WI38 (cell line): ENCODE data around the gene SRD5A1.

Source experiments
- H3K4me3 ChIP-seq: 2 replicates; pipeline ENCODE4 v1.5.1; 2011; ENCODE audit warnings: low read depth, mild to moderate bottlenecking, control low read depth, low read length
- TF ChIP-seq, protein P1 (sequence below): IDR thresholded peaks from 2 replicates; pipeline ENCODE4 v1.5.1; 2012; ENCODE audit warnings: low read depth, mild to moderate bottlenecking, control low read depth, low read length

The SRD5A1 gene

DNA sequence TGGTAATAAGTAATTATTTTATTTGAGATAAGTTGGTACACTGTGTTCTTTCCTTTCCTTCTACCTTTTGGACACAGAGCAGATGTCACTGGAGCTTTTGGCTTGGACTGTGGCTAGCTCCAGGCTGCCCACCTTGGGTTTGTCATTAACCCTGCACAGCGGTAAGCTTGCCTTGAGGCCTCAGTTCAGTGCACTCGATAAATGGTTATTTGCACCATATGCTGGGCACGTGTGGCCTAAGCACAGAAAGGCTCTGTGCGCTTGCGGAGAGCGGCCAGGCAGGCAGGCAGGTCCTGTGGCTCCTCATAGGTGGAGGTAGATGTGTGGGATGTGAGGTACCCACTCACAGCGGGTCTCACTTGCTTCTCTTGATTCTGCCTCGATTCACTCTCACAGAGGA lies 50.0 kb downstream of the SRD5A1 start:
- TF ChIP-seq, protein P1, sequence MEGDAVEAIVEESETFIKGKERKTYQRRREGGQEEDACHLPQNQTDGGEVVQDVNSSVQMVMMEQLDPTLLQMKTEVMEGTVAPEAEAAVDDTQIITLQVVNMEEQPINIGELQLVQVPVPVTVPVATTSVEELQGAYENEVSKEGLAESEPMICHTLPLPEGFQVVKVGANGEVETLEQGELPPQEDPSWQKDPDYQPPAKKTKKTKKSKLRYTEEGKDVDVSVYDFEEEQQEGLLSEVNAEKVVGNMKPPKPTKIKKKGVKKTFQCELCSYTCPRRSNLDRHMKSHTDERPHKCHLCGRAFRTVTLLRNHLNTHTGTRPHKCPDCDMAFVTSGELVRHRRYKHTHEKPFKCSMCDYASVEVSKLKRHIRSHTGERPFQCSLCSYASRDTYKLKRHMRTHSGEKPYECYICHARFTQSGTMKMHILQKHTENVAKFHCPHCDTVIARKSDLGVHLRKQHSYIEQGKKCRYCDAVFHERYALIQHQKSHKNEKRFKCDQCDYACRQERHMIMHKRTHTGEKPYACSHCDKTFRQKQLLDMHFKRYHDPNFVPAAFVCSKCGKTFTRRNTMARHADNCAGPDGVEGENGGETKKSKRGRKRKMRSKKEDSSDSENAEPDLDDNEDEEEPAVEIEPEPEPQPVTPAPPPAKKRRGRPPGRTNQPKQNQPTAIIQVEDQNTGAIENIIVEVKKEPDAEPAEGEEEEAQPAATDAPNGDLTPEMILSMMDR = no peak
- H3K4me3 ChIP-seq = no peak overlapping the region

DNA sequence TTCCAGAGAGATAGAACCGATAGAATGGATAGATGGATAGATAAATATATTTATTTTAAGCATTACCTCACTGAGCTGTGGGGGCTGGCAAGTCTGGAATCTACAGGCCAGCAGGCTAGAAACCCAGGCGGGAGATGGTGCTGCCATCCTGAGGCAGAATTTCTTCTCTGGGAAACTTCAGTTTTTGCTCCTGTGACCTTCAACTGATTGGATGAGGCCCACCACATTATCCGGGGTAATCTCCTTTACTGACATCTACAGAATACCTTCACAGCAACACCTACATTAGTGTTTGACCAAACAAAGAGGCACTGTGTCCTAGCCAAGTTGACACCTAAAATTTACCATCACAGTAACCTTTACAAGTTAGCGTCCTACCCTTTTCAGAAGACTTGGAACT lies 50.8 kb downstream of the SRD5A1 start:
- TF ChIP-seq, protein P1 = no peak
- H3K4me3 ChIP-seq = no peak overlapping the region

DNA sequence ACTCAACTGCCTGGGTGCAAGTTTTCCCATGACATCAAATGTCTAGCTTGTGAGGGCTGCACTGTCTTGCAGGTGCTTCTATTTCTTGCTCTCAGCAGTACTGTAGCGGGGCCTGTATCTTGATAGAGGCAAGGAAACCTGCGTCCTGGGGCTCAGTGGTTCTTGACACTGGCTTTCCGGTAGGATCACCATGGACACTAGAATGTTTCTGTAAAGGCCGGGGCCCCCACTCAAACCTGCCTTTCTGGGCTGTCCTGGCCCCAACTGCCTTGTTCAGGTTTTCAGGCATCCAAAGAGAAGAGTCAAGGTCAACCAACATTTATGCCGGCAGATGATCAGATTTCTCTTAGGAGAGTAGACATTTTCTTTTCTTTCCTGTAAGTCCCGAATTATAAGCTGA lies 53.3 kb downstream of the SRD5A1 start:
- TF ChIP-seq, protein P1 = no peak
- no peak overlapping the region for H3K4me3 ChIP-seq

DNA sequence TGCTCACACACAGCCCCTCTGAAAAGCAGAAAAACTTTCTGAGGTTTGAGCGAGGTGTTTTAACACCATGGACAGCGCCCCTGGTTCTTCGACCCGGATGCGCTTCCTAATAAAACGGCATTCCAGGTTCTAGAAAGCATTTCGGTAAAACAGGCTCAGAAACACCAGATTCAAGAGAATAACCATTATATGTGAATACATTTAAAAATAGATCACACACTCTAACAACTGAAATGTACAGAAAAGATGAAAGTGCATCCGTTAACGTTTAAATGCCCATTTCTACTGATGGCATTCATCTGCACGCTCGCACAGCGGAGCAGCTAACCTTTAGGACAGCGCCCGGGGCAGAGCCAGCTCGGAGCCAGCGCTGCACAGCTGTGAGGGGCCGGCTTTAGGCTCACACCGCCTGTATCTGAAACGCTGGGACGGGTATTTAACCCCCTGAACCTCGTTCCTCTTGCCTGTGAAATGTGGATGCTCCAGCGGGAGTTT lies 53.7 kb downstream of the SRD5A1 start:
- TF ChIP-seq, protein P1 = no peak

DNA sequence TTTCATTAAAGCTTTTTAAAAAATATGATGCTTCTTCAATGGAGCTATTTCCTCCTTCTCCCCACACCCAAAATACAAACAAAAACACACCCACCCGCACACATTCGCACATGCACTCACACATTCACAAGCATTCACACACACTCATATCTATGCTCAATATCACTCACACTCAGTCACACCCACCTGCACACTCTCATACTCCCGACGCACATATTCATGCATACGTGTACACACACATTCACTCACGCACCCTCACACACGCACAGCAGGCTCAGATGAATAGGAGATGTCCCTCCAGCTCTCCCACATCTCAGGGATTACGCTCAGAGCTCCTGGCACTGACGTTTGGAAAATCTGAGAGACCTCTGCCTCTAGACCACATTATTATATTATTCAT lies 54.3 kb downstream of the SRD5A1 start:
- TF ChIP-seq, protein P1 = no peak
- H3K4me3 ChIP-seq = no peak overlapping the region; the same call in 1 of the 2 replicates

More for the DNA sequence above, 53.7 kb downstream of the SRD5A1 start:
- H3K4me3 ChIP-seq = peak overlapping the region; percentile 29

DNA sequence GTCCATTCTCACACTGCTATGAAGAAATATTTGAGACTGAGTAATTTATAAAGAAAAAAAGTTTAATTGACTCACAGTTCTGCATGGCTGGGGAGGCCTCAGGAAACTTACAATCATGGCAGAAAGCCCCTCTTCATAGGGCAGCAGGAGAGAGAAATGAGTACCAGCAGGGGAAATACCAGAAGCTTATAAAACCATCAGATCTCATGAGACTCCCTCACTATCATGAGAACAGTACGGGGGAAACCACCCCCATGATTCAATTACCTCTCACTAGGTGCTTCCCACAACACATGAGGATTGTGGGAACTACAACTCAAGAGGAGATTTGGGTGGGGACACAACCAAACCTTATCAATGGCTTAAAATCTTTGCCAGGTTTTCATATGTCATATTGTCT lies 59.7 kb downstream of the SRD5A1 start:
- TF ChIP-seq, protein P1 = no peak
- no peak overlapping the region for H3K4me3 ChIP-seq

DNA sequence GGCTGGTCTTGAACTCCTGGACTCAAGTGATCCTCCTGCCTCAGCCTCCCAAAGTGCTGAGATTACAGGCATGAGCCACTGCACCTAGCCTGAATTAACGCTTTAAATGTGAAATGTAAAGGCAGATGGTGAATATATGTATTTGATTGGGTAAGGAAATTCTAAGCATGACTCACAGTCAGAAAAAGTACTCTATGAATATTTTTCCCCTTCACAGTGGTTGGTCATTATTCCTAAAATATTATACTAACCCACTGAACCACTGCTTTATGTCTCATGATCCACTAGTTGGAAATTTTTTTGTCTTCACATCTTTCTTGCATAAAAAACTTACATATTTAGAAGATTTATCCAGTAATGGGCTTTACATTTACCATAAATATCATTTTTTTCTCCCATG lies 65.5 kb downstream of the SRD5A1 start:
- TF ChIP-seq, protein P1 = no peak

More for the DNA sequence above, 65.5 kb downstream of the SRD5A1 start:
- no peak overlapping the region for H3K4me3 ChIP-seq
